Middle frontal gyrus (tissue), 1 donor: ENCODE results near the gene ZNF439.
"Not testable (repeated sequence)": the region's sequence is repeated elsewhere in the genome, so short reads cannot be mapped to it uniquely, and the experiment has no call there.

ENCODE experiments used
- DNase-seq: peaks from one replicate; pipeline ENCODE4 v3.0.0-alpha.2; 2015; ENCODE audit warnings: low spot score; ENCODE audit errors: extremely low spot score

The ZNF439 gene

GRCh38 chr19:11848594-11849469, at the start of gene ZNF439:
Gene ZNF439, plus strand, starts transcription at chr19:11848726. Its CDS starts 142 bp downstream, at chr19:11848868.
- peak; percentile 88 for DNase-seq

GRCh38 chr19:11806354-11807098, 42.0 kb upstream of the ZNF439 start:
- no peak for DNase-seq

- DNase-seq, result no peak
Measured at GRCh38 chr19:11807099-11807380, 41.5 kb upstream of the ZNF439 start.

DNA sequence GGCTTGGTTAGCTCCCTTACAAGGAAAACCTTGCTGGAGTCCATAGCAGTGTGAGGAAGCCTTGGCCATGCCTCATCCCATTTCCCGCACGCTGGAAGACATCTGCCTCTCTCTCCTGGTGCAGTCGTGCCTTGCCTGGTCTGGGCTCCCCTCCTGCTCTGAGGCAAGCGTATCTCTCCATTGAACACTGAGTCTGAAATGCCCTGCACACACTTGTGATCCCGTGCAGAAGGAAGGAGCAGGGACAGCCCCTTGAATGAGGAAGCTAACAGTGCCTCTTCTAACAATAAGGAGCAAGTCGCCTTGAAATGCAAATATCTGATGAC, 34.9 kb upstream of the ZNF439 start:
- no peak for DNase-seq

- DNase-seq, result peak; percentile 91
Measured at GRCh38 chr19:11814029-11814699, 34.4 kb upstream of the ZNF439 start, which contains the start of gene ZNF440. Gene ZNF440, plus strand, starts transcription at chr19:11814273. Its CDS starts 175 bp downstream, at chr19:11814448.

DNA sequence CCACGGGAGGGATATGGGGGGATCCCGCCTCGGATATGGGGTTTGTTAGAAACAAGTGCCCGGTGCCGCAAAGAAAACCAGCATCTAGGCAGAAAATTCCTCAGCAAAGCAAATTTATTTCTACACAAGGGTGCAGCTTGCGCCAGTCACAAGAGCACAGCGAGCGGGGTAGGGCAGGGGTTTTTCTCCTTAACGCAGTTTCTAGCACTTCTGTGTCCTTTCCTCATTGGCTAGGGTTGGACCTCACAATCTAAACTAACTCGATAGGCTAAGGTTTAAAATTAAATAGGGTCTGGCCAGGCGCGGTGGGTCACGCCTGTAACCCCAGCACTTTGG, 33.9 kb upstream of the ZNF439 start:
- DNase-seq, result no peak

GRCh38 chr19:11821474-11822109, 26.9 kb upstream of the ZNF439 start:
- DNase-seq, result no peak

GRCh38 chr19:11828957-11829876, 19.3 kb upstream of the ZNF439 start:
- not testable (repeated sequence) for DNase-seq

GRCh38 chr19:11832253-11832912, 16.1 kb upstream of the ZNF439 start:
- DNase-seq, result no peak

DNA sequence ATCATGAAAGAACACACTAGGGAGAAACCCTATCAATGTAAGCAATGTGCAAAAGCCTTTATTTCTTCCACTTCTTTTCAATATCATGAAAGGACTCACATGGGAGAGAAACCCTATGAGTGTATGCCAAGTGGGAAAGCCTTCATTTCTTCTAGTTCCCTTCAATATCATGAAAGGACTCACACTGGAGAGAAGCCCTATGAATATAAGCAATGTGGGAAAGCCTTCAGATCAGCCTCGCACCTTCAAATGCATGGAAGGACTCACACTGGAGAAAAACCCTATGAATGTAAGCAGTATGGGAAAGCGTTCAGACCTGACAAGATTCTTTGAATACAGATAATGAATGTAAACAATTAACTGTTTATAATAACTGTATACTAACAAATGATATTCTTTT, 15.0 kb upstream of the ZNF439 start:
- no peak for DNase-seq

- not testable (repeated sequence) for DNase-seq
Measured at GRCh38 chr19:11835626-11836066, 12.9 kb upstream of the ZNF439 start.

- DNase-seq, result no peak
Measured at GRCh38 chr19:11843722-11844121, 4.8 kb upstream of the ZNF439 start.

GRCh38 chr19:11847615-11848014, 911 bp upstream of the ZNF439 start:
- DNase-seq, result not testable (repeated sequence)

- no peak for DNase-seq
Measured at GRCh38 chr19:11848200-11848593, 329 bp upstream of the ZNF439 start.

DNA sequence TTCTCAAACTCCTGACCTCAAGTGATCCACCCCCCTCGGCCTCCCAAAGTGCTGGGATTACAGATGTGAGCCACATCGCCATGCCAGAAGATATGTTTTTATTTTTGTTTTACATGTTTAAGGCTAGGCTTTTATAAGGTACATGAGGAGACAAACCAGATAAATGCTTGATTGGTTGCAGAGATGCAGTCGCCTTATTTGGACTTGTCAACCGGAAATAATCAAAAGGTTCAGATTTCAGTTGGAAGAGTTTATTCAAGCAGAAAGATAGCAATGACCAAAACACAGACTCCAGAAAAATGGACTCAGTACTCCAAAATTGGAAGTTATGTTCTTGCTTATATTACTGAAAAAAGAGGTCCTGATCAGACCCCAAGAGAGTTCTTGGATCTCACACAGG, 1.8 kb downstream of the ZNF439 start:
- not testable (repeated sequence) for DNase-seq

GRCh38 chr19:11853358-11853757, 4.8 kb downstream of the ZNF439 start:
- DNase-seq, result no peak

DNA sequence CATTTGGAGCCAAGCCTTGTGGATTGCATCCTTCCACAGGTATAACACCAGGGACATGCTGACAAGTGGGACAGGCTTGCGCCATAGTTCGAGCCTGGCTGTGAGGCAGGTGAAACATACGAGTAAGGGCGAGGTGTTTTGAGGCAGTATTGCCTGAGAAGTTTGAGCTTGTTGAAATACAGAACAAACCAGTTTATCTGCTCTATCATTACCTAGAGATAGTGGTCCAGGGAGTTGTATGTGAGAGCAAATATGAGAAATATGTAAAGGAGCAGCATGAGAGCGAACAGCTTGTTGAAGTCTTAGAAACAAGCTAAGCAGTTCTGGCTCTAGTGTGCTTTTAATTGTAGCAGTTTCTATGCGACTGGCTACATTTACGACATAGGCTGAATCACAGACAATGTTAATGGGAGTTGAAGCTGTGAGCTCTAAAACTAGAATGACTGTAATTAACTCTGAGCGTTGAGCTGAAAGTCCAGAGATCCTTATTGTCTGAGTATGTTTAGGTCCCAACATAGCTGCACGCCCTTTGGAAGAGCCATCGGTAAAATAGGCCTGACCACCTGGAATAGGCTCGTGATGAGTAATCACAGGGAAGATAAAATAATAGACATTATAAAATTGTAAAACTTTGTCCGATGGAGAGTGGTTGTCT, 8.2 kb downstream of the ZNF439 start:
- no peak for DNase-seq

GRCh38 chr19:11860721-11861120, 12.2 kb downstream of the ZNF439 start:
- DNase-seq, result no peak

DNA sequence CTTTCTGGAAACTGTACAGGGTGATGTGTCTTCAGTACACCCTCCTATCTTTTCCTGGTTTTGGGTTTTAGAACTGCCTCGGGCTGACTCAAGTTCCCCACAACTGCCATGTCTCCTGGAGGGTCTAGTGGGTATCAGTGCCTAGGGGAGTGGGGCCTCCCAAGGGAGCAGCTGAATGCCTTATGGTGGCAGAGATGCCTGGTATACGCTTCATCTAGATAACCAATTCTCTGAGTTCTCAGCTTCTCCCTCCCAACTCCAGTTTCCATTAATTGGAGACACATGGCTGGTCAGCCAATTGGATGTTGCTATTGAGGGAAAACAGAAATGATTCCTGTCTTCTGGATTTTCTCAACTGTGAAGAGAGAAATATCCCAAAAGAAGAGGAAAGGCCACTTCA, 12.8 kb downstream of the ZNF439 start:
- DNase-seq, result no peak

DNA sequence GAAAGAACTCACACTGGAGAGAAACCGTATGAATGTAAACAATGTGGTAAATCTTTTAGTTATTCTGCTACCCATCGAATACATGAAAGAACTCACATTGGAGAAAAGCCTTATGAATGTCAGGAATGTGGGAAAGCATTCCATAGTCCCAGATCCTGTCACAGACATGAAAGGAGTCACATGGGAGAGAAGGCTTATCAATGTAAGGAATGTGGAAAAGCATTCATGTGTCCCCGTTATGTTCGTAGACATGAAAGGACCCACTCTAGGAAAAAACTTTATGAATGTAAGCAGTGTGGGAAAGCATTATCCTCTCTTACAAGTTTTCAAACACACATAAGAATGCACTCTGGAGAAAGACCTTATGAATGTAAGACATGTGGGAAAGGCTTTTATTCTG, 19.2 kb downstream of the ZNF439 start:
- not testable (repeated sequence) for DNase-seq
